Mammary epithelial cell (primary cell): ENCODE results near the gene RPS6KL1.

Experiments used
- EZH2 ChIP-seq: IDR thresholded peaks from 2 replicates; pipeline ENCODE4 v1.6.1; 2012; ENCODE audit warnings: low read length, inconsistent platforms, borderline replicate concordance
- TF ChIP-seq, protein P1 (sequence below), 2 donors: IDR thresholded peaks in 1 of 2; conservative IDR thresholded peaks in 1 of 2; 2 replicates each; pipeline ENCODE4 v1.5.1; 2011 to 2012; ENCODE audit warnings: inconsistent platforms in 2 of 2, low read length in 2 of 2, mild to moderate bottlenecking in 2 of 2, control low read depth in 1 of 2, low read depth in 1 of 2; ENCODE audit not compliant: insufficient read depth in 1 of 2; ENCODE audit errors: extremely low read depth in 1 of 2

DNA sequence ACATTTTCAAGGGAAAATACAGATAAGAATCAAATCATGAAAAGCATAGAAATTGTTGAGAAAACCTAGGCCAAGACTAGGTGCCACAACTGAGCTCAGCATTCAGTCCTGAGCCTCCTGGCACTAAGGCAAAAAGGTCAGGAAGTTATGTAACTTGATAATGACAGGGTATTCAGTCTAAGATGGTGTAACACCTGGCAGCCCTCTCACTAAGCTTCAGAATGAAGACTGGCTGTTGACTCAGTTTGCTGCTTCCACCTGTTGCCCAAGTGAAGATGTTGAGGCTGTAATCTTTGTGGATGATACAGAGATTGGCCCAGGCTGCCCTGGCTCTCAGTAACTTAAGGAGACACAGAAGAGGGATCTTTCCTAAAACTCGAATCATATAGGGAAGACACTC is 66.7 kb downstream of the RPS6KL1 start:
- TF ChIP-seq, protein P1, sequence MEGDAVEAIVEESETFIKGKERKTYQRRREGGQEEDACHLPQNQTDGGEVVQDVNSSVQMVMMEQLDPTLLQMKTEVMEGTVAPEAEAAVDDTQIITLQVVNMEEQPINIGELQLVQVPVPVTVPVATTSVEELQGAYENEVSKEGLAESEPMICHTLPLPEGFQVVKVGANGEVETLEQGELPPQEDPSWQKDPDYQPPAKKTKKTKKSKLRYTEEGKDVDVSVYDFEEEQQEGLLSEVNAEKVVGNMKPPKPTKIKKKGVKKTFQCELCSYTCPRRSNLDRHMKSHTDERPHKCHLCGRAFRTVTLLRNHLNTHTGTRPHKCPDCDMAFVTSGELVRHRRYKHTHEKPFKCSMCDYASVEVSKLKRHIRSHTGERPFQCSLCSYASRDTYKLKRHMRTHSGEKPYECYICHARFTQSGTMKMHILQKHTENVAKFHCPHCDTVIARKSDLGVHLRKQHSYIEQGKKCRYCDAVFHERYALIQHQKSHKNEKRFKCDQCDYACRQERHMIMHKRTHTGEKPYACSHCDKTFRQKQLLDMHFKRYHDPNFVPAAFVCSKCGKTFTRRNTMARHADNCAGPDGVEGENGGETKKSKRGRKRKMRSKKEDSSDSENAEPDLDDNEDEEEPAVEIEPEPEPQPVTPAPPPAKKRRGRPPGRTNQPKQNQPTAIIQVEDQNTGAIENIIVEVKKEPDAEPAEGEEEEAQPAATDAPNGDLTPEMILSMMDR (conservative IDR thresholded peaks at IDR 0.05 in 1 of 2, IDR thresholded peaks at IDR 0.05 in 1 of 2; ENCODE audit: extremely low read depth in 1 of 2, insufficient read depth in 1 of 2, low read depth in 1 of 2, low read length in 2 of 2): no peak
- no peak for TF ChIP-seq EZH2
